Activated CD8-positive, alpha-beta T cell treated with anti-CD3 and anti-CD28 coated beads for 36 hours (primary cell): ENCODE results near the gene CAPRIN1. TPM values are rescaled to one million over a fixed set of nuclear protein-coding genes. Genes with fewer than 3 reads are reported as not detected.

ENCODE experiments used
- ATAC-seq: fragments of 200-7000 bp; cut with Tn5 transposase; one replicate; pipeline ENCODE4 v1.10.0; 2021; ENCODE audit warnings: mild to moderate bottlenecking, moderate library complexity
- CTCF ChIA-PET: fragments of 350-600 bp; sonication (Branson Sonifier 250); formaldehyde crosslinking; loops from one replicate; lab custom pipeline; 2021; ENCODE audit warnings: antibody characterized with exemption; lab: Charles Lee
- POLR2A ChIA-PET: fragments of 350-600 bp; sonication (Branson Sonifier 250); formaldehyde crosslinking; loops from one replicate; lab custom pipeline; 2021; ENCODE audit warnings: antibody characterized with exemption; lab: Charles Lee
- DNase-seq: peaks from one replicate; pipeline ENCODE4 v3.0.0-alpha.2; 2020
- H3K27ac Mint-ChIP-seq: one replicate; pipeline ENCODE4 v1.8.0; 2021; ENCODE audit warnings: mild to moderate bottlenecking, mixed read lengths
- H3K27me3 Mint-ChIP-seq: one replicate; pipeline ENCODE4 v1.8.0; 2021; ENCODE audit warnings: mixed read lengths
- H3K36me3 Mint-ChIP-seq: one replicate; pipeline ENCODE4 v1.8.0; 2021; ENCODE audit warnings: low read depth, mixed read lengths
- H3K4me1 Mint-ChIP-seq: one replicate; pipeline ENCODE4 v1.8.0; 2021; ENCODE audit warnings: low read depth, mixed read lengths
- H3K4me3 Mint-ChIP-seq: one replicate; pipeline ENCODE4 v1.8.0; 2021; ENCODE audit warnings: mild to moderate bottlenecking, moderate library complexity, mixed read lengths
- H3K9me3 Mint-ChIP-seq: one replicate; pipeline ENCODE4 v1.8.0; 2021; ENCODE audit warnings: mixed read lengths
- CTCF ChIP-seq: fragments of 200-600 bp; IDR thresholded peaks from one replicate; pipeline ENCODE4 v1.8.0; 2022; ENCODE audit warnings: antibody characterized with exemption, mild to moderate bottlenecking
- intact Hi-C: fragments of 100-400 bp; cut with micrococcal nuclease; formaldehyde crosslinking; loops from one replicate; pipeline ENCODE4 v1.10.0; 2022
- total RNA-seq, 2 experiments: library from RNA; stranded (reverse); gene quantifications; one replicate each; pipeline ENCODE4 v1.2.3, GENCODE V29; 2021

The CAPRIN1 gene
- total RNA-seq, 2 experiments from 2014 or later: 297 to 328 TPM

- H3K9me3 Mint-ChIP-seq: no peaks in the 10 kb centered on the region
- ChIA-PET CTCF (interaction anchor here (1.0 kb wide), 1 partner anchor 11 kb away, joined by 3 read pairs; no protein-coding TSS in a partner anchor), POLR2A (interaction anchor here (0.6 kb wide), 2 partner anchors 8 to 30 kb away, joined by 3 read pairs; no protein-coding TSS in a partner anchor)
- H3K4me1 Mint-ChIP-seq: peaks cover 8% of the 10 kb centered on the region
- DNase-seq (no peak), ATAC-seq (no peak)
- TF ChIP-seq CTCF: no peak
- no peak overlapping the region for H3K4me3 Mint-ChIP-seq
- no peak overlapping the region for H3K27ac Mint-ChIP-seq
- H3K36me3 Mint-ChIP-seq: peaks cover 74% of the 10 kb centered on the region
- intact Hi-C loops: no loop called here
- no peaks in the 10 kb centered on the region for H3K27me3 Mint-ChIP-seq
These were observed 62.5 kb downstream of the CAPRIN1 start for GRCh38 chr11:34114014-34114413.

GRCh38 chr11:34114471-34114870 is 62.9 kb downstream of the CAPRIN1 start:
- Mint-ChIP-seq H3K4me3 (no peak overlapping the region), H3K4me1 (peaks cover 3% of the 10 kb centered on the region), H3K9me3 (no peaks in the 10 kb centered on the region), H3K27me3 (no peaks in the 10 kb centered on the region), H3K27ac (no peak overlapping the region), H3K36me3 (peaks cover 73% of the 10 kb centered on the region)
- ATAC-seq (no peak), DNase-seq (no peak)
- TF ChIP-seq CTCF: no peak
- intact Hi-C loops: no loop called here
- CTCF ChIA-PET: no interaction called here
- POLR2A ChIA-PET: interaction anchor here (0.6 to 1.3 kb wide), 2 partner anchors 31 to 34 kb away, joined by 3 to 4 read pairs; no protein-coding TSS in a partner anchor

GRCh38 chr11:34120651-34121050 is 69.1 kb downstream of the CAPRIN1 start:
- intact Hi-C loops: no loop called here
- no peak overlapping the region for H3K4me3 Mint-ChIP-seq
- no peaks in the 10 kb centered on the region for H3K4me1 Mint-ChIP-seq
- DNase-seq (no peak), ATAC-seq (no peak)
- no peak for TF ChIP-seq CTCF
- peaks cover 73% of the 10 kb centered on the region for H3K36me3 Mint-ChIP-seq
- POLR2A ChIA-PET: no interaction called here
- no peaks in the 10 kb centered on the region for H3K27me3 Mint-ChIP-seq
- H3K9me3 Mint-ChIP-seq: no peaks in the 10 kb centered on the region
- no peak overlapping the region for H3K27ac Mint-ChIP-seq
- CTCF ChIA-PET: no interaction called here

- H3K27me3 Mint-ChIP-seq: no peaks in the 10 kb centered on the region
These were observed 73.5 kb downstream of the CAPRIN1 start for GRCh38 chr11:34124885-34125668.

More at GRCh38 chr11:34124885-34125668, 73.5 kb downstream of the CAPRIN1 start:
- no peaks in the 10 kb centered on the region for H3K9me3 Mint-ChIP-seq
- DNase-seq: no peak
- H3K36me3 Mint-ChIP-seq: peaks cover 66% of the 10 kb centered on the region
- intact Hi-C loops: no loop called here
- POLR2A ChIA-PET: interaction anchor here (0.6 to 1.4 kb wide), 3 partner anchors 10 to 72 kb away, joined by 3 read pairs; no protein-coding TSS in a partner anchor
- ATAC-seq: no peak
- CTCF ChIA-PET: no interaction called here
- no peaks in the 10 kb centered on the region for H3K4me1 Mint-ChIP-seq
- no peak for TF ChIP-seq CTCF
- no peak overlapping the region for H3K4me3 Mint-ChIP-seq
- H3K27ac Mint-ChIP-seq: no peak overlapping the region
